Muscle layer of colon (tissue), 2 donors: ENCODE measurements around the gene RUVBL1.
A peak's percentile ranks its signal among the peaks of the same experiment; 100 is the strongest.

Source experiments
- H3K27ac ChIP-seq: one replicate; pipeline ENCODE4 v1.7.0; 2013; ENCODE audit warnings: low read depth, mild to moderate bottlenecking, low read length, moderate library complexity
- H3K27me3 ChIP-seq, 2 donors: one replicate each; pipeline ENCODE4 v1.7.0; 2013; ENCODE audit warnings: low read length in 2 of 2, mild to moderate bottlenecking in 2 of 2; ENCODE audit not compliant: insufficient read depth in 2 of 2, control insufficient read depth in 1 of 2
- H3K36me3 ChIP-seq: one replicate; pipeline ENCODE4 v1.7.0; 2013; ENCODE audit warnings: mild to moderate bottlenecking, low read length; ENCODE audit not compliant: insufficient read depth
- H3K4me1 ChIP-seq: one replicate; pipeline ENCODE4 v1.7.0; 2013; ENCODE audit warnings: mild to moderate bottlenecking, low read length; ENCODE audit not compliant: insufficient read depth
- H3K4me3 ChIP-seq, 2 donors: one replicate each; pipeline ENCODE4 v1.7.0; 2013; ENCODE audit warnings: low read length in 2 of 2, low read depth in 1 of 2, mild to moderate bottlenecking in 1 of 2, moderate library complexity in 1 of 2
- H3K9ac ChIP-seq: one replicate; pipeline ENCODE4 v1.7.0; 2013; ENCODE audit warnings: low read length
- H3K9me3 ChIP-seq: one replicate; pipeline ENCODE4 v1.7.0; 2013; ENCODE audit warnings: mild to moderate bottlenecking, low read length
- donor health status: abdominal sarcoma.
- donor health status: Adenocarcinoma of cecum.

Gene RUVBL1

DNA sequence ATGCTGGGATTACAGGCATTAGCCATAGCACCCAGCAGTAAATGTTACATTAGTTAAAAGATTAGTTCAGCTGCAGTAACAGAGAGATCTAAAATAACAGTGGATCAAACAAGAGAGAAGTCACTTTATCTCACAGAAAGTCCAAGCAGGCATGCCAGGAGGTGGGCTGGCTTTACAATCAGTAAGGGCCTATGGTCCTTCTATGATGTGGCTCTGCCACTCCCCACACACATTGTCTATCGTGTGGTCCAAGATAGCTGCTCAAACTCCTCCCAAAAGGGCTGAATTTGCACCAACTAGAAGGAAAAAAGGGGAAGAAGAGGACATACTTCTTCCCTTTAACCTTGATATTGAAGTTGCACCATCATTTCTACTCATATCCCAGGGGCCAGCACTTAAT, 4.6 kb upstream of the RUVBL1 start:
- no peak overlapping the region for H3K4me3 ChIP-seq
- no peaks in the 10 kb centered on the region for H3K4me1 ChIP-seq
- no peak overlapping the region for H3K27ac ChIP-seq
- no peaks in the 10 kb centered on the region for H3K9me3 ChIP-seq
- H3K36me3 ChIP-seq, result no peaks in the 10 kb centered on the region
- H3K27me3 ChIP-seq, result no peaks in the 10 kb centered on the region
- H3K9ac ChIP-seq, result no peak overlapping the region

DNA sequence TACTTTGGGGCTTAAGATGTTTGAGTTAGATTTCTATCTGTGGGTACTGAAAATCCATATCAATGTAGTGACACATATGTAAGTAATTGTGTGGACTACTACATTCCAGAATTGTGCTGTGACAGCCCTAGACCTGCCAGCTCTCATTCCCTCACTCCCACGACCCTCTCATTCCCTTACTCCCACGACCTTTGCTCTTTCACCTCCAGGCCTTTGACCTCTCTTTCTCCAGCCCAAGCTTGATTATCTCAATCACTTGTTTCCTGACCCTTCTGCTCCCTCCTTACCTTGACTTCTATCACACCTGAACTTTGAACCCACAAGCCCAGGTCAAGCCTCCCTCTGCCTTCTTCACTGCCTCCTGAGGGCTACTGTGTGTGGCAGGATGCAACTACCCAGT, 3.6 kb upstream of the RUVBL1 start:
- Histone ChIP-seq H3K36me3 (no peaks in the 10 kb centered on the region), H3K27me3 (no peaks in the 10 kb centered on the region)

DNA sequence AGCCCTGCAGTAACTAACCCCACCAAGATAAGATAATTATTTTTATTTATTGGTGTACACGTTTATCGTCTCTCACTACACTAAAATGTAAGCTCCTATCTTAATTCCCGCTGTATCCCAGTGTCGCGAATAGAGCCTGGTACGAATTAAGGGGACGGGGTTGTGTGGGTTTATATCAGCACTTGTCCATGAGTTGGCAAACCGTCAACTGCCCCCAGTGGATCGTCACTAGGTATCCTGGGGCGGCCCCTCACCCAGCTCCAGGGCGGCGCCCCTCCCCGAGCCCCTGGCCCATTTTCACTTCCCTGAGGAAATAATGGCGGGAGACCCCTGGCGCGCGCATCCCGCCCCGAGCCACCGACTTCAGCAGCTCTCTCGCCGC, 465 bp downstream of the RUVBL1 start:
- Histone ChIP-seq H3K4me1 (peaks cover 11% of the 10 kb centered on the region), H3K4me3 (peak overlapping the region; percentile 72 to 91), H3K27ac (peak overlapping the region; percentile 92), H3K27me3 (no peaks in the 10 kb centered on the region), H3K9ac (peak overlapping the region; percentile 57), H3K9me3 (no peaks in the 10 kb centered on the region), H3K36me3 (no peaks in the 10 kb centered on the region)

More for the DNA sequence above, 3.6 kb upstream of the RUVBL1 start:
- Histone ChIP-seq H3K9me3 (no peaks in the 10 kb centered on the region), H3K4me3 (no peak overlapping the region), H3K9ac (no peak overlapping the region), H3K4me1 (peaks cover 9% of the 10 kb centered on the region), H3K27ac (no peak overlapping the region)

DNA sequence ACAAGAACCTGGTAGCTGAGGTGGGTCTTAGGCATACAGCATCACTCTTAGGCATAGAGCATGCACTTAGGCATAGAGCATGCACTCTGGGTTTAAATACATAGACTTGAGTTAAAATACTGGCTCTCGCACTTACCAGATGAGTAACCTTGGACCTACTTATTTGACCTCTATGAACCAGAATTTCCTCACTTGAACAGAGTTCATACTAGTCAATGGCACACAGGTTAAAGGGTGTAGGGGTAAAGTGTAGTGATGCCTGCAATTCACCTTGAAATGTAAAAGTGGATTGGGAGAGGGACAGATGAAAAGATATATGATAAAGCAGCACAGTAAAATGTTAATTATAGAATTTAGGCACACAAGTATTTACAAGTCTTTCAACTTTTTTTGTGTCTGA, 1.6 kb downstream of the RUVBL1 start:
- H3K9ac ChIP-seq, result no peak overlapping the region
- no peak overlapping the region for H3K27ac ChIP-seq

DNA sequence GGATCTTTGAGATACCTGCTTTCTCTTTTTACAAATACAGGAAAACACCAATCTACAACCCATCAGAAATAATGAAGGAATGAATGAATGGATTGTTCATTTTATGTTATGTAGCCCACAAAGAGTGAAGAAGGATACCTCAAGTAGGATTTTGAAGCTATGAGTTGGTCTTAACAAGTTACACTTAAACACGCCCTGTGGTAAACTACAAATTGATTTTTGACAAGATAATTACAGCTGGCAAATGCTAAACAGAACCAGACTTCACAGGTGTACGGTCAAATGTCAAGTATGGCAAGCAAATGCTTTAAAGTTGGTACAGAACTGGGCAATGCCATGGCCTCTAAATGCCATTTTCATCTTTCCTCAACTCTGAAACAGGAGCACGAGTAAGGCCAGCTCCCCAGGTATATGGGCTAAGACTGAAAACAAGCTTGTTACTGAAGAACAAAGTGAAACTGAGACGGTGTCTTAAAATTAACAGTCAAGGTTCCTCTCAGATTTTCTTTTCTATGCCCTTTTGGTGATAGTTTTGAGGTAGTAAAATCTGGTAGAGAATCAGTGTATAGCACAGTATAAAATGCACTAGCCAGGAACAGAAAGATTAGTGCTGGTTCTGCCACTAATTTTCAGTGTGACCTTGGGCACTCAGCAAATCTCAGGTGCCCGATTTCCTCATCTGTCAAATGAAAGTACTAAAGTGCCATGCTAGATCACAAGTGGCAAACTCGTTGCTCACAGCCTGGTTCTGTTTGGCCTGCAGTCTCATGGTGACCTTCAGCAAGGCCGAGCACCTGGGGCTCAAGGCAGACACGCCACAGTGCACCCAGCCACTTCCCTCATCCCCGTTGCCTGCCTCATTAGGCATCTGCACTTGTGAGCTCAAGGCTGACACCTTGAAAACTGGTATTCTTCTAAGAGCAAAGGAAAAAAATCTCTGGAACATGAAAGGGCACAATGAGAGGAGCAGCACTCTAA, 9.5 kb downstream of the RUVBL1 start:
- Histone ChIP-seq H3K4me3 (no peak overlapping the region), H3K27ac (no peak overlapping the region)

More for the DNA sequence above, 1.6 kb downstream of the RUVBL1 start:
- H3K4me3 ChIP-seq, result no peak overlapping the region
- no peaks in the 10 kb centered on the region for H3K9me3 ChIP-seq
- H3K4me1 ChIP-seq, result peaks cover 11% of the 10 kb centered on the region
- no peaks in the 10 kb centered on the region for H3K27me3 ChIP-seq
- peaks cover 7% of the 10 kb centered on the region for H3K36me3 ChIP-seq

DNA sequence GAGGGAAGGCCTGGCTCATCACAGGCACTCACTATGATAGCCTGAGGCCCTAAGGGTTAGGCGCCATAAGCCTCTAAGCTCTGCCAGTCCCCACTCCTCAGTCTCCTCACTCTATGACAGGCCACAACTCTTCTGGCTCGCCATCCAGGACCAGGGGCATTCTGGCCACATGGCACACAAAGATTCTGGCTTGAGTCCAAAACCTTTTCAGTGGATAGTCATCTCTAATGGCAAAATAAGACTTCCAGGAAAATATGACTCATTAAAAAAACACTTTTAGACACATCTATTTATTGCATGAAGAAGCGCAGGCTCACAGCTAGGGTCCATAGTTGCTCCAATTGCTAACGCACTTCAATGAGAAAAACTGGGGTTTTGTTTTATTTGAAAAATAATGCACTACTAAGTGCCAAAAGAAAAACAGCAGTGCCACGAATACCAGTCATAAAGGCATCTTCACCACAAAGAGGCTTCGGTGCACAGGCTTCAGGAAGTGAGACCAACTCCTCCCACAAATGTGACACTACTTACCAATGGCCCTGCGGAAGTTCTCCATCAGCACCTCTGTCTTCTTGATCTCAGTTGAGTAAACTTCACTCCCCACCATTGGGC, 11.1 kb downstream of the RUVBL1 start:
- no peak overlapping the region for H3K9ac ChIP-seq
- no peaks in the 10 kb centered on the region for H3K9me3 ChIP-seq
- H3K27me3 ChIP-seq, result no peaks in the 10 kb centered on the region
- H3K4me3 ChIP-seq, result no peak overlapping the region
- H3K36me3 ChIP-seq, result peaks cover 24% of the 10 kb centered on the region
- H3K4me1 ChIP-seq, result no peaks in the 10 kb centered on the region
- H3K27ac ChIP-seq, result no peak overlapping the region

More for the DNA sequence above, 9.5 kb downstream of the RUVBL1 start:
- Histone ChIP-seq H3K36me3 (peaks cover 28% of the 10 kb centered on the region), H3K9me3 (no peaks in the 10 kb centered on the region), H3K27me3 (no peaks in the 10 kb centered on the region), H3K4me1 (no peaks in the 10 kb centered on the region), H3K9ac (no peak overlapping the region)

DNA sequence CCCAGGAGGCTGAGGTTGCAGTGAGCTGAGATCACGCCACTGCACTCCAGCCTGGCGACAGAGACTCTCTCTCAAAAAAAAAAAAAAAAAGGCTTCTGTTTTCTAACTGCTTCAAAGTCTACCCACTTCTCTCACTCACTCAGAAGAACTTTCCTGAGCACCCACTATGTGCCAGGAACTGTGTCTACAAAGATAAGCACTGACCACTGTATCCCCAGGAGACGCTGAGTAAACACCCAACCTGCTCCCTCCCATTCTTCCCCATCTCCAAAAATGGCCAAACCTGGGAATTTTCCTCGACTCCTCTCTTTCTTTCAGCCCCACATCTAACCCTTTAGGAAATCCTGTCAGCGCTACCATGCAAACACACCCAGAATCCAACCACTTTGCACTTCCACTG, 12.5 kb downstream of the RUVBL1 start:
- Histone ChIP-seq H3K27me3 (no peaks in the 10 kb centered on the region), H3K4me3 (no peak overlapping the region), H3K9me3 (no peaks in the 10 kb centered on the region), H3K9ac (no peak overlapping the region), H3K4me1 (no peaks in the 10 kb centered on the region), H3K36me3 (peaks cover 20% of the 10 kb centered on the region), H3K27ac (no peak overlapping the region)

DNA sequence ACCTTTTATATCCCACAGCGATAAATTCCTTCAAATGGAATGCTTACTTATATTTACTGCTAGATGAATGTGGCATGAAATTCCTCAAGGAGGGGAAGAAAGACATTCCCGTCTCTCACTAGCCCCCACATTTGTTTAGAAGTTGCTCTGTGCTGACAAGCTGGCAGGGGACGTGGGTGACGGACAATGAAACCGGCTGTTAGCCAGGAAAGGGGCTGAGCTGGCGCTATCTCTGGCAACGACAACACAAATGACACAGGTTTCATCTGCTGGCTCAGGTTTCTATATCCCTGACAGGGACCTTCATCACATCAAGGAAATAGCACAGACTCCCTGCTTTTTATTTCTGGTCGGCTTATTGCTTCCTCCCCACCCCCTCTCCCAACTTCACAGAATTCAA, 15.8 kb downstream of the RUVBL1 start:
- Histone ChIP-seq H3K27me3 (no peaks in the 10 kb centered on the region), H3K9ac (no peak overlapping the region), H3K36me3 (peaks cover 27% of the 10 kb centered on the region), H3K4me3 (no peak overlapping the region), H3K9me3 (no peaks in the 10 kb centered on the region), H3K27ac (no peak overlapping the region), H3K4me1 (no peaks in the 10 kb centered on the region)

DNA sequence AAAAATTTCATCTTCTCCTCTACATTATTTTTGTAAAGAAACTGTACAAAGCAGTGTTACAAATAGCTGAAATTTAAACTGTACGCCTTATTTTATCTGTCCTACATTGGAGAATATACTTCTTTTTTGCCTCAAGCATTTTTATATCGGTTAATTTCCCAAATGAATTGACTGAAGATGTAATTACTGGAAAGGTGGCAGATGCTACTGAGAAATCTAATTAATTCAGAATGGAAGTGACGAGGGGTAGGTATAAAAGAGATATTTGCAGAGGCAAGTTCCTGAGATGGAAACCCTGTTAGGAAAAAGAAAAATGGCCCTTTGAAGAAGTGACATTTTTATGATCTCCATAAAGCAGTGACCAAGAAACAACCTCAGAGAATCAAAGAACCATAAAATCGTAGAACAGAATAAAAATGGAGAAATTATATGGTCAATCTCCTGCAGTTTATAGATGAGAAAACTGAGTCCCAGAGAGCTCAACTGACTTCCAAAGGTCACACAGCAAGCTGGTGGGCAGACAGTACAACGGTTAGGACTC, 20.4 kb downstream of the RUVBL1 start:
- H3K4me1 ChIP-seq, result no peaks in the 10 kb centered on the region
- H3K27me3 ChIP-seq, result no peaks in the 10 kb centered on the region
- no peak overlapping the region for H3K27ac ChIP-seq
- no peak overlapping the region for H3K9ac ChIP-seq
- no peak overlapping the region for H3K4me3 ChIP-seq
- peaks cover 25% of the 10 kb centered on the region for H3K36me3 ChIP-seq
- H3K9me3 ChIP-seq, result no peaks in the 10 kb centered on the region

DNA sequence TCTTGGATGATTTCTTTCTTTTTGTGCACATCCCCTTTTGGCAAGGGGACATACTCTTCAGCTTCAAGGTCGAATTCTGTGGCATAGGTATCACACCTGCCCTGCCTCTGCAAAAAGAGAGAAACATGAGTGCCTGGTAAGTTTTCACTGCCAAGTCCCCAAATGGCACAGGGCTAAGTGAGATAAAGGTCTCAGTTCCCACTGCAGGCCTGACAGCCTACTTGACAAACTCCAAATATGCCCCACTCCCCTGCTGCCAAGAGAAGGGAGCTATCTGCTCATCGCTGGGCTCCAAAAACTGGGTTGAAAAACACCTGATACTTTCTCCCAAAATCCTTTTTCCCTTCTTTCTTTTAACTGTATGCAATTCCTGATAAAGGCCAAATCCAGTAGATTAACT, 23.0 kb downstream of the RUVBL1 start:
- H3K9me3 ChIP-seq, result no peaks in the 10 kb centered on the region
- H3K4me1 ChIP-seq, result no peaks in the 10 kb centered on the region
- H3K9ac ChIP-seq, result no peak overlapping the region
- no peak overlapping the region for H3K27ac ChIP-seq
- H3K27me3 ChIP-seq, result no peaks in the 10 kb centered on the region
- no peak overlapping the region for H3K4me3 ChIP-seq
- H3K36me3 ChIP-seq, result peaks cover 41% of the 10 kb centered on the region

DNA sequence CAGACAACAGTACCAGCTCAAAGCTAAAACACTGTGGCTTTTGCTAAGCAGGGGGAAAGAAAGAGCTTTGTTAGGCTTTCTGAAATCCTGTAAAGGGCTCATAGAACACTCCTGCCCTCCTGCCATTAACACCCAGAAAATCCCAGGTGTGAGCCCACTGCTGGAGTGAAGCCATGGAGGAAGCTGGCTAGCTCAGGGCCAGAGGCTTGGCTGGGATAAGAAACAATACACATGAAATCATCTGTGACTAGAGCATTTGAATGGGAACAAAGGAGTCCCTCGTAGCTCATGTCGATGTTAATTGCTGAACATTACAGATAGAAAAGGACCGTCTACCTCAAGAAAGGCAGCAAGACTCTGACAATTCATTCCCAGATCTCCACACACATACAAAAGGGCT, 23.5 kb downstream of the RUVBL1 start:
- Histone ChIP-seq H3K27me3 (no peaks in the 10 kb centered on the region), H3K4me3 (no peak overlapping the region), H3K36me3 (peaks cover 41% of the 10 kb centered on the region), H3K9me3 (no peaks in the 10 kb centered on the region), H3K27ac (no peak overlapping the region), H3K9ac (no peak overlapping the region), H3K4me1 (no peaks in the 10 kb centered on the region)
